ENCODE results near the gene SLC44A3. TPM values are rescaled to one million over a fixed set of nuclear protein-coding genes. Genes with fewer than 3 reads are reported as not detected.
"Not testable (repeated sequence)": the region's sequence is repeated elsewhere in the genome, so short reads cannot be mapped to it uniquely, and the experiment has no call there.

The SLC44A3 gene
- total RNA-seq, 1 donor from 2014 or later = 3.1 TPM

GRCh38 chr1:94928293-94928939 lies 108.3 kb downstream of the SLC44A3 start:
- DNase-seq (ENCODE audit: low spot score) (no peak), ATAC-seq (no peak)

GRCh38 chr1:94929351-94930217 lies 109.4 kb downstream of the SLC44A3 start:
- ATAC-seq (no peak), DNase-seq (ENCODE audit: low spot score) (no peak)

GRCh38 chr1:94931254-94931841 lies 111.2 kb downstream of the SLC44A3 start:
- ATAC-seq = no peak

GRCh38 chr1:94934551-94934950 lies 114.4 kb downstream of the SLC44A3 start:
- no peak for ATAC-seq

More at GRCh38 chr1:94931254-94931841, 111.2 kb downstream of the SLC44A3 start:
- no peak for DNase-seq (ENCODE audit: low spot score)

GRCh38 chr1:94935034-94935433 lies 114.9 kb downstream of the SLC44A3 start:
- DNase-seq (ENCODE audit: low spot score) = no peak

More at GRCh38 chr1:94934551-94934950, 114.4 kb downstream of the SLC44A3 start:
- DNase-seq (ENCODE audit: low spot score) = no peak

GRCh38 chr1:94935476-94935875 lies 115.3 kb downstream of the SLC44A3 start:
- DNase-seq (ENCODE audit: low spot score) (no peak), ATAC-seq (no peak)

More at GRCh38 chr1:94935034-94935433, 114.9 kb downstream of the SLC44A3 start:
- ATAC-seq = no peak

- no peak for DNase-seq (ENCODE audit: low spot score)
- no peak for ATAC-seq
Observed at GRCh38 chr1:94936861-94937620, 116.9 kb downstream of the SLC44A3 start.

- ATAC-seq (peak; percentile 40), DNase-seq (ENCODE audit: low spot score) (no peak)
Observed at GRCh38 chr1:94937820-94938219, 117.7 kb downstream of the SLC44A3 start.

GRCh38 chr1:94940738-94941137 lies 120.6 kb downstream of the SLC44A3 start:
- DNase-seq (ENCODE audit: low spot score) = no peak
- ATAC-seq = no peak

- DNase-seq (ENCODE audit: low spot score) = not testable (repeated sequence)
- peak; percentile 12 for ATAC-seq
Observed at GRCh38 chr1:94941480-94941879, 121.3 kb downstream of the SLC44A3 start.

- ATAC-seq (peak; percentile 83), DNase-seq (ENCODE audit: low spot score) (no peak)
Observed at GRCh38 chr1:94942171-94943128, 122.3 kb downstream of the SLC44A3 start.

Other genes starting within 250 kb of the SLC44A3 start
- 80.2 TPM for gene CNN3, start 106.8 kb downstream of the SLC44A3 start, total RNA-seq

Data from left lobe of liver (tissue), 2 donors.